ENCODE measurements around the gene ZC3H4. TPM values are rescaled to one million over a fixed set of nuclear protein-coding genes. Genes with fewer than 3 reads are reported as not detected.
"Not testable (repeated sequence)": the region's sequence is repeated elsewhere in the genome, so short reads cannot be mapped to it uniquely, and the experiment has no call there.

Gene ZC3H4
- total RNA-seq, 3 donors from 2014 or later = 44.4 to 53.4 (median 52.8) TPM

DNA sequence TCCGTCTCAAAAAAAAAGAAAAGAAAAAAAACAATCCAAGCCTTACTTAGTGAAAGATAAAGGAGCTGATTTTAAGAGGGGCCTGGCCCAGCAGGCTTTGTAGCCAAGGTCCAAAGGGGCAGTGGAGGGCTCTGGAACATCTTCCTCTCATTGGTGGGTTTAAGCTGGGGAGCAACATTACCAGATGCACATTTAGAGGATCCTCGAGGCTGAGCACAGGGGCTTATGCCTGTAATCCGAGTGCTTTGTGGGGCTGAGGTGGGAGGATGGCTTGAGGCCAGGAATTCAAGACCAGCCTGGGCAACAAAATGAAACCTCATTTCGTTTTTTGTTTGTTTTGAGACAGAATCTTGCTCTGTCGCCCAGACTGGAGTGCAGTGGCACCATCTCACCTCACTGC, 57.2 kb downstream of the ZC3H4 start:
- H3K9me3 ChIP-seq = no peaks in the 10 kb centered on the region
- H3K4me1 ChIP-seq (ENCODE audit: low read depth) = no peaks in the 10 kb centered on the region
- no peak overlapping the region for H3K4me3 ChIP-seq
- H3K36me3 ChIP-seq (ENCODE audit: low read depth) = no peaks in the 10 kb centered on the region
- DNase-seq (no peak), ATAC-seq (no peak)
- intact Hi-C loops (cut with DNase I, micrococcal nuclease) = no loop called here
- TF ChIP-seq, protein P1, sequence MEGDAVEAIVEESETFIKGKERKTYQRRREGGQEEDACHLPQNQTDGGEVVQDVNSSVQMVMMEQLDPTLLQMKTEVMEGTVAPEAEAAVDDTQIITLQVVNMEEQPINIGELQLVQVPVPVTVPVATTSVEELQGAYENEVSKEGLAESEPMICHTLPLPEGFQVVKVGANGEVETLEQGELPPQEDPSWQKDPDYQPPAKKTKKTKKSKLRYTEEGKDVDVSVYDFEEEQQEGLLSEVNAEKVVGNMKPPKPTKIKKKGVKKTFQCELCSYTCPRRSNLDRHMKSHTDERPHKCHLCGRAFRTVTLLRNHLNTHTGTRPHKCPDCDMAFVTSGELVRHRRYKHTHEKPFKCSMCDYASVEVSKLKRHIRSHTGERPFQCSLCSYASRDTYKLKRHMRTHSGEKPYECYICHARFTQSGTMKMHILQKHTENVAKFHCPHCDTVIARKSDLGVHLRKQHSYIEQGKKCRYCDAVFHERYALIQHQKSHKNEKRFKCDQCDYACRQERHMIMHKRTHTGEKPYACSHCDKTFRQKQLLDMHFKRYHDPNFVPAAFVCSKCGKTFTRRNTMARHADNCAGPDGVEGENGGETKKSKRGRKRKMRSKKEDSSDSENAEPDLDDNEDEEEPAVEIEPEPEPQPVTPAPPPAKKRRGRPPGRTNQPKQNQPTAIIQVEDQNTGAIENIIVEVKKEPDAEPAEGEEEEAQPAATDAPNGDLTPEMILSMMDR (IDR thresholded peaks at IDR 0.05) = no peak

DNA sequence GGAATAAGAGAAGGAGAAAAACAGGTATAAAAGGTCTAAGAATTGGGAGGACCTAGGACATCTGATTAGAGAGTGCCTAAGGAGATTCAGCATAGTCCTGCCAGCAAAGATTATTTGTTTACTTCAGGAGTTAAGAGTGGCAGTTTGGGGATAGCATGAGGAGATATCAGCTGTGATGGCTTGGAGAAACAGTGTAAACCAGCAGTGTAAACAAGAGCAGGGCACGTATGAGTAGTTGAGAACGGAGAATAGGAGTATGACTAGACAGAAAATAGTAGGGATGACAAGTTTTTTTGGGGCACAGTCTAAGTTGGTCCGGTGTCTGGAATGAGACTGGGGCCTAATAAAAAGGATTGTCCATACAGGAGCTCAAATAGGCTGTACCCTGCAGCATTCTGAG, 63.0 kb downstream of the ZC3H4 start:
- H3K4me1 ChIP-seq (ENCODE audit: low read depth); H3K9me3 ChIP-seq; intact Hi-C loops (cut with DNase I, micrococcal nuclease); H3K4me3 ChIP-seq; DNase-seq; H3K36me3 ChIP-seq (ENCODE audit: low read depth); ATAC-seq: not testable (repeated sequence)

GRCh38 chr19:47049307-47049700, 64.3 kb downstream of the ZC3H4 start:
- TF ChIP-seq, protein P1 (IDR thresholded peaks at IDR 0.05) = no peak
- DNase-seq (no peak), ATAC-seq (no peak)
- intact Hi-C loops (cut with DNase I, micrococcal nuclease) = no loop called here
- Histone ChIP-seq H3K4me3 (no peak overlapping the region), H3K36me3 (ENCODE audit: low read depth) (no peaks in the 10 kb centered on the region), H3K9me3 (no peaks in the 10 kb centered on the region), H3K4me1 (ENCODE audit: low read depth) (no peaks in the 10 kb centered on the region)

- intact Hi-C loops (cut with DNase I, micrococcal nuclease) = no loop called here
- Histone ChIP-seq H3K9me3 (no peaks in the 10 kb centered on the region), H3K36me3 (ENCODE audit: low read depth) (no peaks in the 10 kb centered on the region), H3K4me1 (ENCODE audit: low read depth) (no peaks in the 10 kb centered on the region), H3K4me3 (peak overlapping the region; percentile 96)
- TF ChIP-seq, protein P1 (IDR thresholded peaks at IDR 0.05) = no peak
- peak; percentile 81 to 84 (median 84) for DNase-seq
- peak; percentile 81 for ATAC-seq
Observed at GRCh38 chr19:47047763-47048405, 65.7 kb downstream of the ZC3H4 start.

- Histone ChIP-seq H3K4me3 (no peak overlapping the region), H3K36me3 (ENCODE audit: low read depth) (no peaks in the 10 kb centered on the region), H3K4me1 (ENCODE audit: low read depth) (no peaks in the 10 kb centered on the region), H3K9me3 (no peaks in the 10 kb centered on the region)
- intact Hi-C loops (cut with DNase I, micrococcal nuclease) = no loop called here
- ATAC-seq (no peak), DNase-seq (no peak)
- TF ChIP-seq, protein P1 (IDR thresholded peaks at IDR 0.05) = no peak
Observed at GRCh38 chr19:47047272-47047762, 66.3 kb downstream of the ZC3H4 start.

DNA sequence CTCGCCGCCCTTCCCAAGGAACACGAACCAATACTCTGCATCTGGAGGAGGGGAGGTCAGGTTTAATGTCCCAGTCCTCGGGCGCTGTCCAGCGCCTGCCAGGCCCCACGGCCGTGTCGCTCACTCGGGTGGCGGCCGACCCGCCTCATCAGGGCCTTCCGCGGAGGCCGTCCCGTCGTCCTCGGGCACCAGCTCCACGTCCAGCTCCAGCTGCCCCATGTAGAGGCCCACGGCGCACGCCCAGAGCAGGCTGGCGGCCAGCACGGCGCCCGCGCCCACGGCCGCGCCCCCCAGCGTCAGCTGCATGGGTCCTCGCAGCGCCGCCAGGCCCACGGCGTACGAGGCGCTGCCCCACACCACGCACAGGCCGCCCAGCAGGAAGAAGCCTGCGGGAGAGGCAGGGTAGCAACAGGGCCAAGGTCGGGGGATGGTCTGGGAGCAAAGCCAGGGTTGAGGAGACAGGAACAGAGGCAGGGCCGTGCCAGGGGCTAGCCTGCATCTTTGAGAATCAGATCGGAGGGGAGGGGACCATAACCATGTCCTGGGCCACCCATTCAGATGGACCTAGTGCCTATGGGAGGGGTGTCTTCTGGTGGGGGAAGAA, 67.6 kb downstream of the ZC3H4 start:
- no peaks in the 10 kb centered on the region for H3K9me3 ChIP-seq
- TF ChIP-seq, protein P1 (IDR thresholded peaks at IDR 0.05) = no peak
- ATAC-seq (no peak), DNase-seq (no peak)
- no peaks in the 10 kb centered on the region for H3K4me1 ChIP-seq (ENCODE audit: low read depth)
- no peaks in the 10 kb centered on the region for H3K36me3 ChIP-seq (ENCODE audit: low read depth)
- intact Hi-C loops (cut with DNase I, micrococcal nuclease) = no loop called here
- no peak overlapping the region for H3K4me3 ChIP-seq
